Measurements from ENCODE around the gene MCUR1. TPM values are rescaled to one million over a fixed set of nuclear protein-coding genes. Genes with fewer than 3 reads are reported as not detected.

The MCUR1 gene
- total RNA-seq, 1 experiment from 2014 or later = 64.8 TPM

GRCh38 chr6:13763740-13764381, 50.5 kb downstream of the MCUR1 start:
- Mint-ChIP-seq H3K4me1 (ENCODE audit: low read depth, unreplicated experiment) (no peaks in the 10 kb centered on the region), H3K9me3 (ENCODE audit: unreplicated experiment) (no peaks in the 10 kb centered on the region), H3K4me3 (ENCODE audit: unreplicated experiment) (no peak overlapping the region), H3K36me3 (ENCODE audit: insufficient read depth, unreplicated experiment) (no peaks in the 10 kb centered on the region), H3K27me3 (ENCODE audit: insufficient read depth, unreplicated experiment) (no peaks in the 10 kb centered on the region), H3K27ac (ENCODE audit: unreplicated experiment) (no peak overlapping the region)
- H3K36me3 ChIP-seq (ENCODE audit: control insufficient read depth, insufficient read depth, low read length) = no peaks in the 10 kb centered on the region
- no TSS peak for BruUV-seq (replicated peaks)
- CTCF ChIA-PET = no interaction called here
- no peaks in the 10 kb centered on the region for H3K4me1 ChIP-seq
- POLR2A ChIA-PET = no interaction called here
- no peak for DNase-seq
- TF ChIP-seq CTCF (IDR thresholded peaks at IDR 0.05; ENCODE audit: insufficient read depth in 1 of 2, low read depth in 1 of 2, low read length in 1 of 2, severe bottlenecking in 1 of 2, unreplicated experiment in 1 of 2) = no peak
- intact Hi-C loops (cut with micrococcal nuclease; ENCODE audit: unreplicated experiment) = no loop called here
- H3K9me3 ChIP-seq = no peaks in the 10 kb centered on the region
- no peak overlapping the region for H3K4me3 ChIP-seq (ENCODE audit: low read depth, low read length)
- H3K27me3 ChIP-seq (replicated peaks; ENCODE audit: control insufficient read depth, insufficient read depth, low read length) = no peaks in the 10 kb centered on the region

- no peak for DNase-seq
- no peak overlapping the region for H3K4me3 Mint-ChIP-seq (ENCODE audit: unreplicated experiment)
- ChIA-PET POLR2A (no interaction called here), CTCF (no interaction called here)
- H3K9me3 ChIP-seq = no peaks in the 10 kb centered on the region
- BruUV-seq (replicated peaks) = no TSS peak
- no peak overlapping the region for H3K27ac Mint-ChIP-seq (ENCODE audit: unreplicated experiment)
- no peaks in the 10 kb centered on the region for H3K36me3 ChIP-seq (ENCODE audit: control insufficient read depth, insufficient read depth, low read length)
- intact Hi-C loops (cut with micrococcal nuclease; ENCODE audit: unreplicated experiment) = no loop called here
- no peaks in the 10 kb centered on the region for H3K4me1 Mint-ChIP-seq (ENCODE audit: low read depth, unreplicated experiment)
- H3K4me3 ChIP-seq (ENCODE audit: low read depth, low read length) = no peak overlapping the region
- H3K27me3 Mint-ChIP-seq (ENCODE audit: insufficient read depth, unreplicated experiment) = no peaks in the 10 kb centered on the region
- H3K36me3 Mint-ChIP-seq (ENCODE audit: insufficient read depth, unreplicated experiment) = no peaks in the 10 kb centered on the region
- H3K27me3 ChIP-seq (replicated peaks; ENCODE audit: control insufficient read depth, insufficient read depth, low read length) = no peaks in the 10 kb centered on the region
- no peaks in the 10 kb centered on the region for H3K4me1 ChIP-seq
- H3K9me3 Mint-ChIP-seq (ENCODE audit: unreplicated experiment) = no peaks in the 10 kb centered on the region
- TF ChIP-seq CTCF (IDR thresholded peaks at IDR 0.05; ENCODE audit: insufficient read depth in 1 of 2, low read depth in 1 of 2, low read length in 1 of 2, severe bottlenecking in 1 of 2, unreplicated experiment in 1 of 2) = no peak
These were observed 51.5 kb downstream of the MCUR1 start for GRCh38 chr6:13762611-13763441.

GRCh38 chr6:13761361-13762036, 52.9 kb downstream of the MCUR1 start:
- H3K4me1 Mint-ChIP-seq (ENCODE audit: low read depth, unreplicated experiment) = no peaks in the 10 kb centered on the region
- H3K27me3 Mint-ChIP-seq (ENCODE audit: insufficient read depth, unreplicated experiment) = no peaks in the 10 kb centered on the region
- intact Hi-C loops (cut with micrococcal nuclease; ENCODE audit: unreplicated experiment) = no loop called here

More at GRCh38 chr6:13761361-13762036, 52.9 kb downstream of the MCUR1 start:
- H3K27ac Mint-ChIP-seq (ENCODE audit: unreplicated experiment) = no peak overlapping the region
- Histone ChIP-seq H3K36me3 (ENCODE audit: control insufficient read depth, insufficient read depth, low read length) (no peaks in the 10 kb centered on the region), H3K9me3 (no peaks in the 10 kb centered on the region), H3K4me3 (ENCODE audit: low read depth, low read length) (no peak overlapping the region), H3K4me1 (no peaks in the 10 kb centered on the region), H3K27me3 (replicated peaks; ENCODE audit: control insufficient read depth, insufficient read depth, low read length) (no peaks in the 10 kb centered on the region)
- H3K9me3 Mint-ChIP-seq (ENCODE audit: unreplicated experiment) = no peaks in the 10 kb centered on the region
- no peaks in the 10 kb centered on the region for H3K36me3 Mint-ChIP-seq (ENCODE audit: insufficient read depth, unreplicated experiment)
- H3K4me3 Mint-ChIP-seq (ENCODE audit: unreplicated experiment) = no peak overlapping the region
- ChIA-PET CTCF (no interaction called here), POLR2A (no interaction called here)
- DNase-seq = no peak
- no TSS peak for BruUV-seq (replicated peaks)
- no peak for TF ChIP-seq CTCF (IDR thresholded peaks at IDR 0.05; ENCODE audit: insufficient read depth in 1 of 2, low read depth in 1 of 2, low read length in 1 of 2, severe bottlenecking in 1 of 2, unreplicated experiment in 1 of 2)

Measured in Caco-2 (cell line).